HepG2 (cell line): Measurements from ENCODE around the gene PDXDC1. TPM values are rescaled to one million over a fixed set of nuclear protein-coding genes. Genes with fewer than 3 reads are reported as not detected.
"Not testable (repeated sequence)": the region's sequence is repeated elsewhere in the genome, so short reads cannot be mapped to it uniquely, and the experiment has no call there.

Source experiments
- ATAC-seq: fragments of 200-7000 bp; cut with Tn5 transposase; 3 replicates; pipeline ENCODE4 v1.9.1; 2020; ENCODE audit warnings: mild to moderate bottlenecking, moderate library complexity
- BruUV-seq: library from RNA; stranded (reverse); fragments of 400-500 nt; replicated peaks from 2 replicates; lab custom pipeline; 2021; lab: Mats Ljungman, UMichigan
- CTCF ChIA-PET: fragments of 300-600 bp; formaldehyde crosslinking; extraction: SDS; loops from one replicate; lab custom pipeline; 2021; ENCODE audit warnings: low total read pairs, inconsistent platforms, low intra/inter-chr PET ratio; lab: Yijun Ruan, JAX
- POLR2A ChIA-PET: fragments of 350-600 bp; sonication (Branson Sonifier 250); formaldehyde crosslinking; loops from one replicate; lab custom pipeline; 2020; ENCODE audit warnings: antibody characterized with exemption, inconsistent platforms; lab: Yijun Ruan, JAX
- DNase-seq: peaks from one replicate; pipeline ENCODE4 v3.0.0-alpha.2; 2015; ENCODE audit warnings: low spot score
- FAIRE-seq: peaks from 3 replicates; lab custom pipeline; 2011; peaks lifted over from hg19 to GRCh38; lab: Jason Lieb, UNC
- H2AFZ ChIP-seq: one replicate; pipeline ENCODE4 v1.6.1; 2011; ENCODE audit warnings: low read length, inconsistent platforms
- H3K27ac ChIP-seq: fragments of 300-600 bp; 3 replicates; pipeline ENCODE4 v1.8.0; 2011; ENCODE audit warnings: mixed run types, mild to moderate bottlenecking, mixed read lengths, low read length, inconsistent platforms; ENCODE audit not compliant: insufficient read depth; ENCODE audit errors: extremely low read length
- H3K27me3 ChIP-seq, 2 experiments: fragments of 200-600 bp in 1 of 2; 2 replicates in 1 of 2; 3 replicates in 1 of 2; pipeline versions ENCODE4 v1.6.0 to v1.8.0; 2011; ENCODE audit warnings: low read length in 2 of 2, mild to moderate bottlenecking in 2 of 2, moderate library complexity in 2 of 2, inconsistent platforms in 1 of 2; ENCODE audit not compliant: insufficient read depth in 2 of 2, control insufficient read depth in 1 of 2
- H3K36me3 ChIP-seq, 2 experiments: fragments of 200-600 bp in 1 of 2; replicated peaks in 1 of 2; 2 replicates in 1 of 2; 3 replicates in 1 of 2; pipeline versions ENCODE4 v1.5.1 to v1.8.0; 2011; ENCODE audit warnings: low read length in 2 of 2, inconsistent platforms in 1 of 2; ENCODE audit not compliant: insufficient read depth in 2 of 2, control insufficient read depth in 1 of 2
- H3K4me1 ChIP-seq: 2 replicates; pipeline ENCODE4 v1.5.1; 2012; ENCODE audit warnings: low read length, inconsistent platforms; ENCODE audit not compliant: insufficient read depth
- H3K4me2 ChIP-seq: 2 replicates; pipeline ENCODE4 v1.6.0; 2011; ENCODE audit warnings: low read depth, low read length, inconsistent platforms
- H3K4me3 ChIP-seq, 3 experiments: fragments of 200-600 bp in 1 of 3; sonication (generic), shearing (Covaris generic) in 1 of 3; replicated peaks in 1 of 3; 2 replicates each; pipeline ENCODE4 v1.5.1; 2011 to 2016; ENCODE audit warnings: low read length in 3 of 3, inconsistent platforms in 2 of 3, low read depth in 2 of 3, mild to moderate bottlenecking in 2 of 3, control low read depth in 1 of 3, mixed read lengths in 1 of 3; ENCODE audit not compliant: insufficient read depth in 1 of 3
- H3K79me2 ChIP-seq: one replicate; pipeline ENCODE4 v1.6.1; 2011; ENCODE audit warnings: low read length, inconsistent platforms; ENCODE audit not compliant: insufficient read depth
- H3K9ac ChIP-seq: 2 replicates; pipeline ENCODE4 v1.6.0; 2011; ENCODE audit warnings: mild to moderate bottlenecking, low read depth, low read length, inconsistent platforms; ENCODE audit not compliant: insufficient read depth
- H3K9me3 ChIP-seq: 2 replicates; pipeline ENCODE4 v1.5.1; 2012; ENCODE audit warnings: mild to moderate bottlenecking, low read length
- H4K20me1 ChIP-seq: 2 replicates; pipeline ENCODE4 v1.6.0; 2011; ENCODE audit warnings: inconsistent platforms, mild to moderate bottlenecking, low read length, moderate library complexity; ENCODE audit not compliant: insufficient read depth
- MAFF ChIP-seq: IDR thresholded peaks from 2 replicates; pipeline ENCODE4 v1.6.1; 2011; ENCODE audit warnings: low read depth, low read length, improper control_type of control experiment
- MAFK ChIP-seq, 2 experiments: IDR thresholded peaks in 1 of 2; conservative IDR thresholded peaks in 1 of 2; 2 replicates each; pipeline ENCODE4 v1.6.1; 2011; ENCODE audit warnings: improper control_type of control experiment in 2 of 2, low read length in 2 of 2
- MTF2 ChIP-seq: sonication (generic); formaldehyde crosslinking; IDR thresholded peaks from 2 replicates; pipeline ENCODE4 v1.5.0; 2020; ENCODE audit warnings: missing genetic modification reagents, borderline replicate concordance
- SMC3 ChIP-seq: IDR thresholded peaks from 2 replicates; pipeline ENCODE4 v1.6.1; 2011; ENCODE audit warnings: low read length, improper control_type of control experiment
- STAG1 ChIP-seq: sonication (generic); formaldehyde crosslinking; IDR thresholded peaks from 2 replicates; pipeline ENCODE4 v1.4.0; 2020; ENCODE audit warnings: missing genetic modification reagents
- ZNF446 ChIP-seq: sonication (generic); formaldehyde crosslinking; IDR thresholded peaks from 2 replicates; pipeline ENCODE4 v1.5.0; 2020; ENCODE audit warnings: mild to moderate bottlenecking, missing genetic modification reagents
- ZNF709 ChIP-seq: sonication (generic); formaldehyde crosslinking; IDR thresholded peaks from 2 replicates; pipeline ENCODE4 v1.5.0; 2020; ENCODE audit warnings: mild to moderate bottlenecking, missing genetic modification reagents
- WGBS: methylation state at CpG from one replicate; pipeline ENCODE4 v1.1.6; 2017; ENCODE audit warnings: low lambda C conversion rate; 5-methylcytosine and 5-hydroxymethylcytosine counted together
- in situ Hi-C: cut with HindIII; loops from 2 replicates; pipeline ENCODE4 v1.10.0; 2017; ENCODE audit warnings: low pct_unique_long_range_greater_than_20kb; ENCODE audit not compliant: extremely low pct_ligation_motif_present
- intact Hi-C: fragments of 100-400 bp; cut with micrococcal nuclease; formaldehyde crosslinking; loops from one replicate; pipeline ENCODE4 v1.10.0; 2022; ENCODE audit not compliant: unreplicated experiment
- polyA plus RNA-seq, 8 experiments: library from polyadenylated mRNA; depleted of rRNA in 3 of 8; stranded (reverse) in 7 of 8; unstranded in 1 of 8; fragments of >200 nt; fragmentation: Illumina TruSeq in 4 of 8; extraction: Trizol in 4 of 8; gene quantifications; 2 replicates each; pipeline versions ENCODE4 v1.2.1 to v1.2.3, GENCODE V29; 2011 to 2016; ENCODE audit warnings: low read depth in 4 of 8, missing spikeins in 1 of 8, mixed read lengths in 1 of 8; ENCODE audit not compliant: insufficient read depth in 1 of 8
- total RNA-seq, 5 experiments: library from RNA; depleted of rRNA; stranded (reverse); fragments of >200 nt; fragmentation: Illumina TruSeq; extraction: Trizol; gene quantifications; 2 replicates each; pipeline ENCODE4 v1.2.3, GENCODE V29; 2016; ENCODE audit warnings: low read depth in 1 of 5
- TF ChIP-seq, protein P1 (sequence below): sonication (generic); formaldehyde crosslinking; IDR thresholded peaks from 2 replicates; pipeline ENCODE4 v1.5.0; 2020; ENCODE audit warnings: mild to moderate bottlenecking, missing genetic modification reagents, moderate library complexity
- TF ChIP-seq, protein P2 (sequence below): sonication (generic); formaldehyde crosslinking; IDR thresholded peaks from 2 replicates; pipeline ENCODE4 v1.4.0; 2020; ENCODE audit warnings: missing genetic modification reagents

Gene PDXDC1
- total and polyA plus RNA-seq, 2 of the 13 experiments (the other 11 are each of a cell fraction or from before 2014, with no cell fraction given) = 133 to 169 TPM

DNA sequence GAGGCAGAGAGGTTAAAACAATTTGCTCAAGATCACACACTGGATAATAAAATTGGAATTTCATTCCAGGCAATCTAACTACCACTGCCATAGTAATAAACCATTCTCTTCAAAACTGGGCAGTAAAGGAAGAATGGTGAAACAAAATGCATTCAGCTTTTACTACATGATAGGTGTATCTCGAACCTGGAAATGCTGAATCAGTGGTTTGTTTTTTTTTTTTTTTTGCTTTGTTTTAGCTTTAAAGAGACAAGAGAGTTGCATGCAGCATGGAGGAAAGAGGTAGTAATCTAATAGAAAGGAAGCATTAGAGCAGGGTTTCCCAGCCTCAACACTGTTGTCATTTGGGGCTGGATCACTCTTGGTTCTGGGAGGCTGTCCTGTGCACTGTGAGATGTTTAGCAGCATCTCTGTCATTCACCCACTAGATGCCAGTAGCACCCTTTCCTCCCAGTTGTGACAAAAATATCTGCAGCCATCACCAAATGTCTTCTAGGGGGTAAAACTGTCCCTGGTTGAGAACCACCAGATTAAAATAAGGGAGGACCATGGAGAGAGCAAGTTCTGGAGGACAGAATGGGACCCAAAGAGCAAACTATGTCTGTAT is 115.9 kb downstream of the PDXDC1 start:
- CTCF ChIA-PET, FAIRE-seq, H4K20me1 ChIP-seq, H3K9ac ChIP-seq, ATAC-seq, DNase-seq, H2AFZ ChIP-seq, in situ Hi-C loops, BruUV-seq: not testable (repeated sequence)
- Histone ChIP-seq H3K4me1 (peaks cover 29% of the 10 kb centered on the region), H3K36me3 (peaks cover 12 to 44% of the 10 kb centered on the region in 2 experiments)
- TF ChIP-seq, protein P1, sequence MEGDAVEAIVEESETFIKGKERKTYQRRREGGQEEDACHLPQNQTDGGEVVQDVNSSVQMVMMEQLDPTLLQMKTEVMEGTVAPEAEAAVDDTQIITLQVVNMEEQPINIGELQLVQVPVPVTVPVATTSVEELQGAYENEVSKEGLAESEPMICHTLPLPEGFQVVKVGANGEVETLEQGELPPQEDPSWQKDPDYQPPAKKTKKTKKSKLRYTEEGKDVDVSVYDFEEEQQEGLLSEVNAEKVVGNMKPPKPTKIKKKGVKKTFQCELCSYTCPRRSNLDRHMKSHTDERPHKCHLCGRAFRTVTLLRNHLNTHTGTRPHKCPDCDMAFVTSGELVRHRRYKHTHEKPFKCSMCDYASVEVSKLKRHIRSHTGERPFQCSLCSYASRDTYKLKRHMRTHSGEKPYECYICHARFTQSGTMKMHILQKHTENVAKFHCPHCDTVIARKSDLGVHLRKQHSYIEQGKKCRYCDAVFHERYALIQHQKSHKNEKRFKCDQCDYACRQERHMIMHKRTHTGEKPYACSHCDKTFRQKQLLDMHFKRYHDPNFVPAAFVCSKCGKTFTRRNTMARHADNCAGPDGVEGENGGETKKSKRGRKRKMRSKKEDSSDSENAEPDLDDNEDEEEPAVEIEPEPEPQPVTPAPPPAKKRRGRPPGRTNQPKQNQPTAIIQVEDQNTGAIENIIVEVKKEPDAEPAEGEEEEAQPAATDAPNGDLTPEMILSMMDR (CRISPR knock-in tag) = peak; percentile 51
- 0 out of 2 replicates have a peak, but pooled peaks have one; percentile 13 for TF ChIP-seq SMC3
- TF ChIP-seq MAFK (conservative IDR thresholded peaks at IDR 0.05 in 1 of 2, IDR thresholded peaks at IDR 0.05 in 1 of 2; ENCODE audit: low read length in 2 of 2) = peak; percentile 62 to 77; a peak in 3 of 4 replicates
- TF ChIP-seq MAFF = peak; percentile 69
- TF ChIP-seq STAG1 (CRISPR knock-in tag) = peak; percentile 72
- TF ChIP-seq, all 625 proteins: peak for 5; not testable (repeated sequence) for 620
- H3K4me3 ChIP-seq, H3K27me3 ChIP-seq, POLR2A ChIA-PET, H3K27ac ChIP-seq, H3K9me3 ChIP-seq, H3K4me2 ChIP-seq, intact Hi-C loops: not testable (repeated sequence)
- H3K79me2 ChIP-seq = peaks cover 22% of the 10 kb centered on the region
- 99% methylated on average over 1 of the region's 1 CpG for WGBS

DNA sequence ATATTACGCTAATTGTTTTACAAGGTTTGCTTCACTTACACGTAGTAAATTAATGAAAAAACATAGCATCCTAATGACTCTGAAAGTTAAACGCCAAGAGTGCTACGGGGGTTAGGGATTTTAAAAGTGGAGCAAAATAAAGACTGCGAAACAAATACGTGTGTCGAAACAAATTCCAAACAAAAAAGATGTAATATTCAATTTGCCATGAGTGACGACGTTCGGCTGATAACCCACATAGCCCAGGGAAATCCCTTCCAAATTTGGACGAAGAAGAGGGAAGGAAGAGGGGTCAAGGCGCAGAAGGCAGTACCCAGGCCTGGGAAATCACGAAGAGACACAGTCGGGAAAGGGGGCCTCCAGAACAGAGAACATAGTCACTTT is 118.7 kb downstream of the PDXDC1 start:
- peaks cover 42% of the 10 kb centered on the region for H3K4me1 ChIP-seq
- FAIRE-seq, in situ Hi-C loops, H3K9me3 ChIP-seq, ATAC-seq, DNase-seq, H2AFZ ChIP-seq, intact Hi-C loops, H3K27me3 ChIP-seq, H4K20me1 ChIP-seq, CTCF ChIA-PET: not testable (repeated sequence)
- TSS peak; percentile 82 for BruUV-seq
- H3K79me2 ChIP-seq = peaks cover 20% of the 10 kb centered on the region
- WGBS = 2% methylated on average over 14 of the region's 14 CpGs
- peak overlapping the region; percentile 75 for H3K27ac ChIP-seq
- 0 out of 2 replicates have a peak, but pooled peaks have one; percentile 8 for TF ChIP-seq ZNF446
- TF ChIP-seq, protein P2, sequence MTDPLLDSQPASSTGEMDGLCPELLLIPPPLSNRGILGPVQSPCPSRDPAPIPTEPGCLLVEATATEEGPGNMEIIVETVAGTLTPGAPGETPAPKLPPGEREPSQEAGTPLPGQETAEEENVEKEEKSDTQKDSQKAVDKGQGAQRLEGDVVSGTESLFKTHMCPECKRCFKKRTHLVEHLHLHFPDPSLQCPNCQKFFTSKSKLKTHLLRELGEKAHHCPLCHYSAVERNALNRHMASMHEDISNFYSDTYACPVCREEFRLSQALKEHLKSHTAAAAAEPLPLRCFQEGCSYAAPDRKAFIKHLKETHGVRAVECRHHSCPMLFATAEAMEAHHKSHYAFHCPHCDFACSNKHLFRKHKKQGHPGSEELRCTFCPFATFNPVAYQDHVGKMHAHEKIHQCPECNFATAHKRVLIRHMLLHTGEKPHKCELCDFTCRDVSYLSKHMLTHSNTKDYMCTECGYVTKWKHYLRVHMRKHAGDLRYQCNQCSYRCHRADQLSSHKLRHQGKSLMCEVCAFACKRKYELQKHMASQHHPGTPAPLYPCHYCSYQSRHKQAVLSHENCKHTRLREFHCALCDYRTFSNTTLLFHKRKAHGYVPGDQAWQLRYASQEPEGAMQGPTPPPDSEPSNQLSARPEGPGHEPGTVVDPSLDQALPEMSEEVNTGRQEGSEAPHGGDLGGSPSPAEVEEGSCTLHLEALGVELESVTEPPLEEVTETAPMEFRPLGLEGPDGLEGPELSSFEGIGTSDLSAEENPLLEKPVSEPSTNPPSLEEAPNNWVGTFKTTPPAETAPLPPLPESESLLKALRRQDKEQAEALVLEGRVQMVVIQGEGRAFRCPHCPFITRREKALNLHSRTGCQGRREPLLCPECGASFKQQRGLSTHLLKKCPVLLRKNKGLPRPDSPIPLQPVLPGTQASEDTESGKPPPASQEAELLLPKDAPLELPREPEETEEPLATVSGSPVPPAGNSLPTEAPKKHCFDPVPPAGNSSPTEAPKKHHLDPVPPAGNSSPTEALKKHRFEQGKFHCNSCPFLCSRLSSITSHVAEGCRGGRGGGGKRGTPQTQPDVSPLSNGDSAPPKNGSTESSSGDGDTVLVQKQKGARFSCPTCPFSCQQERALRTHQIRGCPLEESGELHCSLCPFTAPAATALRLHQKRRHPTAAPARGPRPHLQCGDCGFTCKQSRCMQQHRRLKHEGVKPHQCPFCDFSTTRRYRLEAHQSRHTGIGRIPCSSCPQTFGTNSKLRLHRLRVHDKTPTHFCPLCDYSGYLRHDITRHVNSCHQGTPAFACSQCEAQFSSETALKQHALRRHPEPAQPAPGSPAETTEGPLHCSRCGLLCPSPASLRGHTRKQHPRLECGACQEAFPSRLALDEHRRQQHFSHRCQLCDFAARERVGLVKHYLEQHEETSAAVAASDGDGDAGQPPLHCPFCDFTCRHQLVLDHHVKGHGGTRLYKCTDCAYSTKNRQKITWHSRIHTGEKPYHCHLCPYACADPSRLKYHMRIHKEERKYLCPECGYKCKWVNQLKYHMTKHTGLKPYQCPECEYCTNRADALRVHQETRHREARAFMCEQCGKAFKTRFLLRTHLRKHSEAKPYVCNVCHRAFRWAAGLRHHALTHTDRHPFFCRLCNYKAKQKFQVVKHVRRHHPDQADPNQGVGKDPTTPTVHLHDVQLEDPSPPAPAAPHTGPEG (CRISPR knock-in tag) = 0 out of 2 replicates have a peak, but pooled peaks have one; percentile 6
- 0 out of 2 replicates have a peak, but pooled peaks have one; percentile 2 for TF ChIP-seq ZNF709
- TF ChIP-seq MTF2 (CRISPR knock-in tag) = 0 out of 2 replicates have a peak, but pooled peaks have one; percentile 10
- peak overlapping the region; percentile 92 for H3K4me2 ChIP-seq
- peaks cover 4 to 26% of the 10 kb centered on the region in 2 experiments; a peak in 4 of 5 replicates for H3K36me3 ChIP-seq
- peak overlapping the region; percentile 76 to 91 (median 85) for H3K4me3 ChIP-seq
- H3K9ac ChIP-seq = peak overlapping the region; percentile 91
- POLR2A ChIA-PET = interaction anchor here (0.8 to 2.1 kb wide), 12 partner anchors 10 to 549 kb away, joined by 3 to 17 read pairs (median 4); partner anchors contain the start of gene MARF1
